ENCODE results near the gene CAPN9. TPM values are rescaled to one million over a fixed set of nuclear protein-coding genes. Genes with fewer than 3 reads are reported as not detected.

The CAPN9 gene
- total RNA-seq, 1 experiment from 2014 or later, result not detected

DNA sequence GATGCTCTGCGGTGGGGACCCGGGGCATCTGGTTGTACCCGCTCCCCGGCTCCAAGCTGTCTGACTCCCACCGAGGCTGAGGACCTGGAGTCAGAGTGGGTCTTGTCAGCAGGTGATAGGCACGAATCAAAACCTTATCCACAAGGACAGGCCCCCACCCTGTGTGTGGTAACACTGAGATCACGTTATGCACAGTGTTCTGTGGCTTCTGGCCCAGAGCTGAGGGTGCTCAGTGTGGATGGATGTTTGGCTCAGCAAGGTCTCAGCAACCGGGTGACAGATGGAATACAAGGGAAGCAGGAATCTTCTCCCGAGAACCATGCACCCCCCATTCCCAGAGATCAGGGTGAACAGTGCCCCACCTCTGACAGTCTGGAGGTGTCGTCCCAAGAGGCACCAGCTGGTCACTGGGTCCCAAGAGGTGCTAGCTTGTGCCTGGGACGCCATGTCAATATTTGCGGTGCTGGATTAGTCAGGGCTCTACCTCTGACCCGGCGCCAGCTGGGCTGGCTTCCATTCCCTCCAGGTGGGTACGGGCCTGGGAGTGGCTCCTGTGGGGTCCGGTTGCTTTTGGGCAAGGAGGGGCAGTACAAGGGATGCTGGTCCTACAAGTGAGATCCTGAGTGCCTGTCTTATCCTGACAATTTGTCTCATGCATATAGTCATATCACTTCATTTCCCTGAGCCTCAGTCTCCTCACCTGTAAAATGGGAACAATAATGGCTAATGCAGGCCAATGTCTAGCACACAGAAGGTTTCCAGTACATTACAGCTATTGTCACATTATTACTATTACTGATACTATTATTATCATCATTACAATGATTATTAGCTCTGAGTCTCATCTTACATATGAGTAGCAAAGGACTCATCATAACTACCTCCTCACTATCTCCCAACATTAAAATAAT lies 957 bp downstream of the CAPN9 start:
- peaks cover 18% of the 10 kb centered on the region for H3K4me1 ChIP-seq (ENCODE audit: low read length)
- H3K9me3 ChIP-seq (ENCODE audit: low read length), result no peaks in the 10 kb centered on the region
- DNase-seq, result no peak
- no peaks in the 10 kb centered on the region for H3K27me3 ChIP-seq (ENCODE audit: low read length)
- no peaks in the 10 kb centered on the region for H3K9me2 ChIP-seq (replicated peaks; ENCODE audit: insufficient read depth, low read length)
- H3K79me2 ChIP-seq (ENCODE audit: low read length), result no peaks in the 10 kb centered on the region
- H3K27ac ChIP-seq (ENCODE audit: low read length), result no peak overlapping the region
- no peak overlapping the region for H3K4me3 ChIP-seq (ENCODE audit: low read length)
- H3K9ac ChIP-seq (ENCODE audit: low read length), result no peak overlapping the region
- no peak overlapping the region for H2AFZ ChIP-seq (ENCODE audit: low read length)
- no peaks in the 10 kb centered on the region for H3K36me3 ChIP-seq (ENCODE audit: insufficient read depth, low read length)
- H4K20me1 ChIP-seq (ENCODE audit: insufficient read depth, low read depth, low read length), result no peaks in the 10 kb centered on the region
- H3K4me2 ChIP-seq (ENCODE audit: low read depth, low read length, poor library complexity, severe bottlenecking), result no peak overlapping the region

DNA sequence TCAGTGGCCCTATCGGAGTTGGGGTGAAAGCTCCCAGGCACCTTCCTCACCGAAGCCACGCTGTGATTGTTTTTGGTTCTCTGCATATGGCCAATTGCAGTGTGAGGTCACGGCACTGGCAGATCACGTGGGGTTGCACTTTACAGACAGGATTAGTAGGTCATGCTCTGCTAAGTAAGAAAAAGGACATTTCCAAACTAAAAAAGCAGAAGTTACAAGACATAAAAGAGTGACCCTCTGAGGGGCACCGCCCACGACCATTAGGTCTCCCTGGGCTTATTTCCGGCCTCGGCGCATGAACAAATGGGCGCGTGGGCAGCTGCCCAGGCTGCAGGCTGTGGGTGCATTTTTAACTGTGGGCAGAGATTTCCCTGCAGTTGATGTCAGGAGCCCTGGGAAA lies 2.0 kb downstream of the CAPN9 start:
- Histone ChIP-seq H3K79me2 (ENCODE audit: low read length) (no peaks in the 10 kb centered on the region), H2AFZ (ENCODE audit: low read length) (no peak overlapping the region; the same call in 1 of the 2 replicates), H3K4me1 (ENCODE audit: low read length) (peaks cover 25% of the 10 kb centered on the region), H3K9ac (ENCODE audit: low read length) (no peak overlapping the region), H3K4me2 (ENCODE audit: low read depth, low read length, poor library complexity, severe bottlenecking) (peak overlapping the region; percentile 40), H3K27ac (ENCODE audit: low read length) (no peak overlapping the region), H3K9me2 (replicated peaks; ENCODE audit: insufficient read depth, low read length) (no peaks in the 10 kb centered on the region), H3K36me3 (ENCODE audit: insufficient read depth, low read length) (no peaks in the 10 kb centered on the region), H4K20me1 (ENCODE audit: insufficient read depth, low read depth, low read length) (no peaks in the 10 kb centered on the region), H3K4me3 (ENCODE audit: low read length) (peak overlapping the region; percentile 34; the same call in 1 of the 2 replicates), H3K9me3 (ENCODE audit: low read length) (no peaks in the 10 kb centered on the region), H3K27me3 (ENCODE audit: low read length) (no peaks in the 10 kb centered on the region)
- DNase-seq, result peak; percentile 43

DNA sequence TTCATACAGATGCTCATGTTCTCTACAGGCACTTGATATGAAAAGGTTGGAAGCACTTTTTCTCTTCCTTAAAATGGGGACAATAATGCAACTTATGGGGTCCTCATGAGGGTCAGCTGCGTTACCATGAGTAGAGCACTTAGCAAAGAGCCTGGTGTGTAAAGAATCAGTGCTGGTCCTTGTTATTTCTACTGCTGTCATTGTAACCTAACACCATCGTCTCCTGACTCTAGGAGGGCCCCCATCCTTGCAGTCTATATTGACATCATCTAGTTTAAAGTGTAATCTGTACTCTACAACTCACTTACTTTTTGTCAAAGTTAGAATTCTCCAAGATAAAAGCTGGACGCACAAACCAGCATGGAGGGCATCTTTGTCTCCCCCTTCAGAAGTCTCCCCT lies 2.4 kb downstream of the CAPN9 start:
- Histone ChIP-seq H3K9ac (ENCODE audit: low read length) (no peak overlapping the region), H3K27me3 (ENCODE audit: low read length) (no peaks in the 10 kb centered on the region), H3K4me2 (ENCODE audit: low read depth, low read length, poor library complexity, severe bottlenecking) (peak overlapping the region; percentile 40), H2AFZ (ENCODE audit: low read length) (no peak overlapping the region; the same call in 1 of the 2 replicates), H3K4me3 (ENCODE audit: low read length) (peak overlapping the region; percentile 34; the same call in 1 of the 2 replicates), H3K27ac (ENCODE audit: low read length) (no peak overlapping the region), H3K79me2 (ENCODE audit: low read length) (no peaks in the 10 kb centered on the region), H3K9me2 (replicated peaks; ENCODE audit: insufficient read depth, low read length) (no peaks in the 10 kb centered on the region), H4K20me1 (ENCODE audit: insufficient read depth, low read depth, low read length) (no peaks in the 10 kb centered on the region), H3K4me1 (ENCODE audit: low read length) (peaks cover 25% of the 10 kb centered on the region), H3K36me3 (ENCODE audit: insufficient read depth, low read length) (no peaks in the 10 kb centered on the region), H3K9me3 (ENCODE audit: low read length) (no peaks in the 10 kb centered on the region)
- no peak for DNase-seq

DNA sequence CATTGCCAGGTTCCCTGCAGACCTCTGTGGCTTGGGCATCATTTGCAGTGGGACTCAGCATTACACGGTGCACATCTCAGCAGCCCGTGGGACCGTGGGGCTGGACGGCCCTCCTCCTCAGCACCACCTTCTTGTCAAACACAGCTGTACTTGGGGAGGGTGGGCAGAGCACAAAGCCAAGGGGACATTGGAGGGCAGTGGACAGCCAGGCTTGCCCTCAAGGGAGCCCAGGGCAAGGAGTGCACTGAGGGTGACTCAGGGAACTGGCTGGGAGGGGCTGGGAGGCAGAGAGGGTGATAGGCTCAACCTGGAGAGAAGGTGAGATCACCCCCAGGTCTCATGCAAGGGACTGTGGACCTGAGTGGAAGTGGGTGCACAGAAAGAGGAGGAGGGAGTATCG lies 3.4 kb downstream of the CAPN9 start:
- Histone ChIP-seq H3K9ac (ENCODE audit: low read length) (no peak overlapping the region), H4K20me1 (ENCODE audit: insufficient read depth, low read depth, low read length) (no peaks in the 10 kb centered on the region), H3K4me1 (ENCODE audit: low read length) (peaks cover 25% of the 10 kb centered on the region), H2AFZ (ENCODE audit: low read length) (no peak overlapping the region), H3K4me3 (ENCODE audit: low read length) (no peak overlapping the region), H3K27ac (ENCODE audit: low read length) (no peak overlapping the region), H3K9me2 (replicated peaks; ENCODE audit: insufficient read depth, low read length) (no peaks in the 10 kb centered on the region), H3K79me2 (ENCODE audit: low read length) (no peaks in the 10 kb centered on the region), H3K9me3 (ENCODE audit: low read length) (no peaks in the 10 kb centered on the region), H3K27me3 (ENCODE audit: low read length) (no peaks in the 10 kb centered on the region), H3K36me3 (ENCODE audit: insufficient read depth, low read length) (no peaks in the 10 kb centered on the region), H3K4me2 (ENCODE audit: low read depth, low read length, poor library complexity, severe bottlenecking) (no peak overlapping the region)
- no peak for DNase-seq

DNA sequence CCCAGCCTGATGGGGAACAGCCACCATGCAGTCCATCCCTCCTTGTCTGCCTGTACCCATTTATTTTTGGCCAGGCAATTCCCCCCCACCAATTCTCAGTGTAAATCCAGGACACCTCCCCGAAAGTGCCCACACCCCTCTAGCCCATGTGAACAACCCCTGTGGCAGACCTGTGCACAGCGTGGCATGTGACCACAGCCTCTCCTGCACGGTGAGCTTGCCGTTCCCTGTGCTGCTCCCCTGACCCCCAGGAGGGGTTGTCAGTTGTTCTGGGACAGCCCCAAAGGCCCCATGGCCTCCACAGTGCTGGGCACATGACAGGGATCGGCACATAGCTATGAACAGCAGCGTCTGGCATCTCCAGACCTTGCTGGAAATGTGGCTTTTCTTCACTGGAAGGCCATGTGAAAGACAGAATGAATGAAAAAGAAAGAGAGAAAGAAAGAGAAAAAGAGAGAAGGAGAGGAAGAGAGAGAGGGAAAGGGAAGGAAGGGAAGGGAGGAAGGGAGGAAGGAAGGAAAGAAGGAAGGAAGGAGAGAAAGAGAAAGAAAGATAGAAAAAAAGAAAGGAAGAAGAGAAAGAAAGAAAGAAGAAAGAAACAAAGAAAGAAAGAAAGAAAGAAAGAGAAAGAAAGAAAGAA lies 3.9 kb downstream of the CAPN9 start:
- Histone ChIP-seq H3K27ac (ENCODE audit: low read length) (no peak overlapping the region), H3K9me3 (ENCODE audit: low read length) (no peaks in the 10 kb centered on the region), H3K9ac (ENCODE audit: low read length) (no peak overlapping the region), H3K9me2 (replicated peaks; ENCODE audit: insufficient read depth, low read length) (no peaks in the 10 kb centered on the region), H2AFZ (ENCODE audit: low read length) (no peak overlapping the region), H3K4me3 (ENCODE audit: low read length) (no peak overlapping the region), H3K4me2 (ENCODE audit: low read depth, low read length, poor library complexity, severe bottlenecking) (no peak overlapping the region), H3K79me2 (ENCODE audit: low read length) (no peaks in the 10 kb centered on the region), H4K20me1 (ENCODE audit: insufficient read depth, low read depth, low read length) (no peaks in the 10 kb centered on the region), H3K27me3 (ENCODE audit: low read length) (no peaks in the 10 kb centered on the region), H3K36me3 (ENCODE audit: insufficient read depth, low read length) (no peaks in the 10 kb centered on the region), H3K4me1 (ENCODE audit: low read length) (peaks cover 25% of the 10 kb centered on the region)
- DNase-seq, result no peak

DNA sequence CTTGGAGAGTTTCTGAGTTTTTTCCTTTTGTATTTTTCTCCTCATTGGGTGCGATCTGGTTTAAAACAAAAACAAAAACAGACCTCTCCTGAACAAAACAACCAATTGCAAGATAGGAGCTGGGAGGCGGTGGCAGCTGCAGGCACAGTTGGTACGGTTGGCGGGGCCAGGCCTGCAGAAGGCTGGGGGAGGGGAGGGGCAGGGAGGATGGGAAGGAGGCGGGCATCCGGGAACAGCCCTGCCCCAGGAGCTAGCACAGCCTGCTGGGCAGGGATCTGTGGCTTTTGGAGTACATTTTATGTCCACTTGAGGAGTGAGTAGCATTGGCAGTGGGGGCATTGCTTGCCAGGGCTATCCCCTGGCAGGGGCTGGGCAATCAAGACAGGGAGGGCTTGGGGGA lies 5.2 kb downstream of the CAPN9 start:
- no peaks in the 10 kb centered on the region for H3K9me3 ChIP-seq (ENCODE audit: low read length)
- H2AFZ ChIP-seq (ENCODE audit: low read length), result no peak overlapping the region
- H4K20me1 ChIP-seq (ENCODE audit: insufficient read depth, low read depth, low read length), result no peaks in the 10 kb centered on the region
- H3K27ac ChIP-seq (ENCODE audit: low read length), result no peak overlapping the region
- no peaks in the 10 kb centered on the region for H3K9me2 ChIP-seq (replicated peaks; ENCODE audit: insufficient read depth, low read length)
- peaks cover 25% of the 10 kb centered on the region for H3K4me1 ChIP-seq (ENCODE audit: low read length)
- H3K27me3 ChIP-seq (ENCODE audit: low read length), result no peaks in the 10 kb centered on the region
- H3K36me3 ChIP-seq (ENCODE audit: insufficient read depth, low read length), result no peaks in the 10 kb centered on the region
- no peak overlapping the region for H3K4me2 ChIP-seq (ENCODE audit: low read depth, low read length, poor library complexity, severe bottlenecking)
- no peaks in the 10 kb centered on the region for H3K79me2 ChIP-seq (ENCODE audit: low read length)
- H3K9ac ChIP-seq (ENCODE audit: low read length), result no peak overlapping the region
- no peak overlapping the region for H3K4me3 ChIP-seq (ENCODE audit: low read length)
- DNase-seq, result no peak

DNA sequence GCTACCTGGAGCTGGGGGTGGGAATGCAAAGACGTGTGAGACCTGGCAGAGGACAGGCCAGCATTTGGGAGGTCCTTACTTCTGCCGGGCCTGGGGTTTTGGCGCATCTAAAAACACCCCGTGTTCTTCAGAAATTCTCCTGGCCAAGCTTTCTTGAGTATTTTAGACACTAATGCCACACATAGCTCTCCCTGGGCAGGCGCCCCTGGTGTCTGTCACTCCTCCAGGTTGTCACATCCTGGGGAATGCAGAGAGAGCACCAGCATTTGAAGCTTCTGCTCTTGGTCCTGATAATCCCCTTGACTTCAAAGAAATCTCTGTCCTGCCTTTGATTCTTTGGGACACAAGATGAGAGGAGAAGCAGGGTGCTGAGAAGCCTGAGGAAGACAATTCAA lies 6.0 kb downstream of the CAPN9 start:
- no peaks in the 10 kb centered on the region for H3K27me3 ChIP-seq (ENCODE audit: low read length)
- peak; percentile 41 for DNase-seq
- no peaks in the 10 kb centered on the region for H3K36me3 ChIP-seq (ENCODE audit: insufficient read depth, low read length)
- H3K27ac ChIP-seq (ENCODE audit: low read length), result no peak overlapping the region
- H4K20me1 ChIP-seq (ENCODE audit: insufficient read depth, low read depth, low read length), result no peaks in the 10 kb centered on the region
- peaks cover 25% of the 10 kb centered on the region for H3K4me1 ChIP-seq (ENCODE audit: low read length)
- H2AFZ ChIP-seq (ENCODE audit: low read length), result peak overlapping the region; percentile 93; the same call in 1 of the 2 replicates
- H3K9me3 ChIP-seq (ENCODE audit: low read length), result no peaks in the 10 kb centered on the region
- peak overlapping the region; percentile 64 for H3K4me2 ChIP-seq (ENCODE audit: low read depth, low read length, poor library complexity, severe bottlenecking)
- peak overlapping the region; percentile 47 for H3K9ac ChIP-seq (ENCODE audit: low read length)
- no peaks in the 10 kb centered on the region for H3K9me2 ChIP-seq (replicated peaks; ENCODE audit: insufficient read depth, low read length)
- no peaks in the 10 kb centered on the region for H3K79me2 ChIP-seq (ENCODE audit: low read length)
- H3K4me3 ChIP-seq (ENCODE audit: low read length), result peak overlapping the region; percentile 44; the same call in 1 of the 2 replicates

DNA sequence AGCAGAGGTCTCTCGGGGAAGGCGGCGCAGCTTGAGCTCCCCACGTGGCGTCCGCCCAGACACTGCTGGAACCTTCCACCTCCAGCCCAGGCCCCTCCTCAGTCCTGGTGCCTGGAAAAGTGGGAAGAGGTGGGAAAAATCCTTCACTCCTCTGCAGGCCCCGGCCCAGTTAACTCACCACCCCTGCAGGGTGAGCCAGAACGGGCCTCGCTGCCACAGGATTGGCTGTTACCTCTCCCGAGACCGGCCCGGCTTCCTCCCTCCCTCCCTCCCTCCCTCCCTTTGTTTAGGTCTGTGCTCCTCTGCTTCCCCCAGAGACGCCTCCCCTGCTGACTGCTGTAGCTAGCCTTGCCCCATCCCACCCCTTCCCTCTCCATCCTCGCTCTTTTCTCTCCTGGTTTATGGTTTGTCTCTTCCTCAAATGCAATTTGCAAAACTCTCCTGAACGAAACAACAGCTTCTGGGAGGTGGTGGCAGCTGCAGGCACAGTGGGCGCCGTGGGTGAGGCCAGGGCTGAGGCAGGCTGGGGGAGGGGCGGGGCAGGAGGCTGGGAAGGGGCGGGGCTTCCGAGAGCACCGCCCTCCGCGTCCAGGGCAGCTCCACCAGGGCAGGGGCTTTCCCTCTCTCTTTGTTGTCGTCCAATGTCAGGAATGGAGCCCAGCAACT lies 6.5 kb downstream of the CAPN9 start:
- Histone ChIP-seq H3K4me2 (ENCODE audit: low read depth, low read length, poor library complexity, severe bottlenecking) (peak overlapping the region; percentile 64), H3K9ac (ENCODE audit: low read length) (peak overlapping the region; percentile 47), H3K79me2 (ENCODE audit: low read length) (no peaks in the 10 kb centered on the region), H3K4me1 (ENCODE audit: low read length) (peaks cover 24% of the 10 kb centered on the region), H3K4me3 (ENCODE audit: low read length) (peak overlapping the region; percentile 44; the same call in 1 of the 2 replicates), H2AFZ (ENCODE audit: low read length) (peak overlapping the region; percentile 93; the same call in 1 of the 2 replicates), H3K9me3 (ENCODE audit: low read length) (no peaks in the 10 kb centered on the region), H4K20me1 (ENCODE audit: insufficient read depth, low read depth, low read length) (no peaks in the 10 kb centered on the region), H3K36me3 (ENCODE audit: insufficient read depth, low read length) (no peaks in the 10 kb centered on the region), H3K27me3 (ENCODE audit: low read length) (no peaks in the 10 kb centered on the region), H3K9me2 (replicated peaks; ENCODE audit: insufficient read depth, low read length) (no peaks in the 10 kb centered on the region), H3K27ac (ENCODE audit: low read length) (no peak overlapping the region)
- DNase-seq, result peak; percentile 74
